ENCODE measurements around the gene STUM.
A peak's percentile ranks its signal among the peaks of the same experiment; 100 is the strongest.

Gene STUM

DNA sequence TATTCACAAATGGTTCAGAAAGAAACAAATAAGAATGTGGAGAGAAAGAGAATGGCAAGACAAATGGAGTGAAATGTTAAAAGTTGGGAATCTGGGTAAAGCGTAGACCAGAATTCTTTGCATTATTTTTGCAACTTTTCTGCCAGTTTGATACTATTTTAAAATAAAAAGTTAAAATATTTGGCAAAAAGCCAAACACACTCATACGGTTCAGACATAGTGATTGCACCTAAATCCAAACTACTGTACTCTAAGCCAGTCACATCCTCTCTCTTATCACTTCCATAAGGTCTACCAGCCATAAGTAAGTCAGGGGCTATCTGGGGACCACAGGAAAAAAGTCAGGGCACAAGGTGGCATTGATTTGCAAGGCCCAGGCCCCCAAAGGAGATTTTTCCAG is 14.4 kb downstream of the STUM start:
- ChIA-PET POLR2A (no interaction called here), CTCF (no interaction called here)
- DNase-seq (ENCODE audit: extremely low spot score) = no peak
- TF ChIP-seq FOXK2 (IDR thresholded peaks at IDR 0.05) = no peak
- TF ChIP-seq ZNF384 (IDR thresholded peaks at IDR 0.05) = no peak
- no peak for TF ChIP-seq SUZ12 (IDR thresholded peaks at IDR 0.05)
- no peak for TF ChIP-seq ELF4 (IDR thresholded peaks at IDR 0.05)
- TF ChIP-seq BHLHE40 (IDR thresholded peaks at IDR 0.05; ENCODE audit: borderline replicate concordance) = no peak
- no peak for TF ChIP-seq ARNT (IDR thresholded peaks at IDR 0.05)
- TF ChIP-seq LEF1 (IDR thresholded peaks at IDR 0.05; ENCODE audit: borderline replicate concordance) = no peak

DNA sequence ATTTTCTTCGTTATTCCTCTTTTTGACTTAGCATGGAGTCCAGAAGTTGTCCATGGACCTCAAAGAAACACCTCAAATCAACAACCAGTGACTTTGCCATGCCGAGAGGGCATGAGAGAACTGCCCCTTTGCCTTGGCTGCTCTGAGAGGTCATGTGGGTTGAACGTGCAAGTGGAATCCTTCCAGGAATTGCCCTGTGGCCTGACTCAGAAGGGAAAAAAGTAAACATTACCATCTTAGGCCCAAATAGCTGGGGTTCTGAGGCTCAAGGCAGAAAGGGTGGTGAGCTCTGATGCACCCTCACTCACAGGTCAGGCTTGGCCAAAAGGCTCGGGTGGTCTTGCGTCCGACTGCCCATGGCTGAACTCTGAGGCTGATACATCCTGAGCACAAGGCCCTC is 15.1 kb downstream of the STUM start:
- no peak for DNase-seq (ENCODE audit: extremely low spot score)
- POLR2A ChIA-PET = no interaction called here
- CTCF ChIA-PET = interaction anchor here (0.7 kb wide), 1 partner anchor 1115 kb away, joined by 3 read pairs; no protein-coding TSS in a partner anchor
- TF ChIP-seq FOXM1 (IDR thresholded peaks at IDR 0.05; ENCODE audit: borderline replicate concordance) = no peak
- no peak for TF ChIP-seq L3MBTL2 (conservative IDR thresholded peaks at IDR 0.05)
- no peak for TF ChIP-seq TARDBP (IDR thresholded peaks at IDR 0.05)
- TF ChIP-seq, protein P1, sequence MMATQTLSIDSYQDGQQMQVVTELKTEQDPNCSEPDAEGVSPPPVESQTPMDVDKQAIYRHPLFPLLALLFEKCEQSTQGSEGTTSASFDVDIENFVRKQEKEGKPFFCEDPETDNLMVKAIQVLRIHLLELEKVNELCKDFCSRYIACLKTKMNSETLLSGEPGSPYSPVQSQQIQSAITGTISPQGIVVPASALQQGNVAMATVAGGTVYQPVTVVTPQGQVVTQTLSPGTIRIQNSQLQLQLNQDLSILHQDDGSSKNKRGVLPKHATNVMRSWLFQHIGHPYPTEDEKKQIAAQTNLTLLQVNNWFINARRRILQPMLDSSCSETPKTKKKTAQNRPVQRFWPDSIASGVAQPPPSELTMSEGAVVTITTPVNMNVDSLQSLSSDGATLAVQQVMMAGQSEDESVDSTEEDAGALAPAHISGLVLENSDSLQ (IDR thresholded peaks at IDR 0.05) = no peak
- TF ChIP-seq SP1 (IDR thresholded peaks at IDR 0.05) = no peak
- TF ChIP-seq HDGF (IDR thresholded peaks at IDR 0.05; ENCODE audit: borderline replicate concordance) = no peak
- TF ChIP-seq BHLHE40 (IDR thresholded peaks at IDR 0.05; ENCODE audit: borderline replicate concordance) = no peak
- no peak for TF ChIP-seq FOXA1 (IDR thresholded peaks at IDR 0.05)
- no peak for TF ChIP-seq ELF4 (IDR thresholded peaks at IDR 0.05)
- TF ChIP-seq SUZ12 (IDR thresholded peaks at IDR 0.05) = no peak
- no peak for TF ChIP-seq ARNT (IDR thresholded peaks at IDR 0.05)
- TF ChIP-seq NFRKB (IDR thresholded peaks at IDR 0.05) = no peak

DNA sequence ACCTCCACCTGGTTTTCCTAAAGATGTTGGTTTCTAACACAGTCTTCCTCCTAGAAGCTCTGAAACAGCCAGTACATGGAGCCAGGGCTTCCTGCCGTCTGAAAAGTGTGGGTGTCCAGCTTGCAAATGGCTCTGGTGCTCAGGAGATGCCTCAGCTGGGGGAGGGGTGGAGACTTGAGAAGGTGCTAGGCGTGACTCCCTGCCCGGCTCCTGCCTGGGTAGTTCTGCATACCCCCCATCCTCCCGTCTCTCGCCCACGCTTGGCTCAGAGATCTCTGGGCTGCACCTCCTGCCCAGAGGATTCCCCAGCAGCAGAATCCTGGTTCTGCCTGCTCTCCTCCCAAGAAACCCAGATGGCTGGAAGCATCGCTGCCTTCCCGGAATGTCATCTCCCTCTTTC is 16.9 kb downstream of the STUM start:
- no peak for TF ChIP-seq ARNT (IDR thresholded peaks at IDR 0.05)
- no peak for TF ChIP-seq ELF4 (IDR thresholded peaks at IDR 0.05)
- no peak for TF ChIP-seq L3MBTL2 (conservative IDR thresholded peaks at IDR 0.05)
- TF ChIP-seq ZNF384 (IDR thresholded peaks at IDR 0.05) = no peak
- CTCF ChIA-PET = no interaction called here
- DNase-seq (ENCODE audit: extremely low spot score) = no peak
- POLR2A ChIA-PET = no interaction called here

DNA sequence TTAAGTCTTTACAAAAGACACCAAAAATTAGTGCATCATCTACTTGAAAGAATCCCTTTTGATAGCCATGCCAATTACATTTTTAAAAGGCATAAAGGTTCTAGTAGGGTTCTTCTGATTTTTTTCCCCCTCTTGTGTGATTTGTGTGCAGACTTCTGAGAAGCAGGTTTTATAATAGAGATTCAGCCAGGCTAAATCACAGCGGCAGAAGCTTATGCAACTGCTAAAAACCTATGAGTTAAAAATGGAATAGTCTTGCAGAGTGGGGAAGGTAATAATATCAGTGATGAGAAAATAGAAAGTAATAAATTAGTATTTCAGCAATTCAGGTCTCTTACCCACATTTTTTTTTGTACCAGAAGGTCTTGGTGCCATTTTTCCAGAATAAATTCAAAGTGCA is 17.7 kb downstream of the STUM start:
- TF ChIP-seq FOXK2 (IDR thresholded peaks at IDR 0.05) (no peak), ARNT (IDR thresholded peaks at IDR 0.05) (no peak), BHLHE40 (IDR thresholded peaks at IDR 0.05; ENCODE audit: borderline replicate concordance) (no peak)
- DNase-seq (ENCODE audit: extremely low spot score) = no peak
- ChIA-PET CTCF (no interaction called here), POLR2A (no interaction called here)

DNA sequence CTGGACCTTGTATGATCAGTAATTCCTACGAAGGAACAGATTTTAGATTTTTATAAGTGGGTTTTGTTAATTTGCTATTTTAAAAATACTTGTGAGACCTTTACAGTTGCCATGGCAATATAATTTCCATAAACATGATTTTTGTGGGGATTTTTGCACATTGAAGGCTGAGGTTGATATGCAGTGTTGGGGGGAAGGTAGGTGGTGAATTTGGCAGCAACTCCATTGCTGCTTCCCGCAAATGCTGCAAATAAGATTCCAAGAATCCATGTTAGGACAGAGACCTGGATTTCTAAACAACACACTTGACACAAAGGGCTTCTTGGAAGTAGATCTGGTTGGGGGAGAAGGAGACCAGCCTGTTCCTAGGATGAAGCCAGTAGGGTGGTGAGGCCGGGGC is 18.2 kb downstream of the STUM start:
- CTCF ChIA-PET = no interaction called here
- no peak for DNase-seq (ENCODE audit: extremely low spot score)
- TF ChIP-seq SUZ12 (IDR thresholded peaks at IDR 0.05) (no peak), FOXM1 (IDR thresholded peaks at IDR 0.05; ENCODE audit: borderline replicate concordance) (no peak), SP1 (IDR thresholded peaks at IDR 0.05) (no peak), HDGF (IDR thresholded peaks at IDR 0.05; ENCODE audit: borderline replicate concordance) (no peak), FOXK2 (IDR thresholded peaks at IDR 0.05) (no peak), NFRKB (IDR thresholded peaks at IDR 0.05) (no peak), LEF1 (IDR thresholded peaks at IDR 0.05; ENCODE audit: borderline replicate concordance) (no peak), L3MBTL2 (conservative IDR thresholded peaks at IDR 0.05) (no peak), ARNT (IDR thresholded peaks at IDR 0.05) (no peak), ZNF384 (IDR thresholded peaks at IDR 0.05) (no peak), TARDBP (IDR thresholded peaks at IDR 0.05) (no peak), BHLHE40 (IDR thresholded peaks at IDR 0.05; ENCODE audit: borderline replicate concordance) (no peak), CTBP1 (IDR thresholded peaks at IDR 0.05; ENCODE audit: borderline replicate concordance) (no peak), FOXA1 (IDR thresholded peaks at IDR 0.05) (no peak), ELF4 (IDR thresholded peaks at IDR 0.05) (no peak)
- TF ChIP-seq, protein P1 (IDR thresholded peaks at IDR 0.05) = no peak
- POLR2A ChIA-PET = no interaction called here

DNA sequence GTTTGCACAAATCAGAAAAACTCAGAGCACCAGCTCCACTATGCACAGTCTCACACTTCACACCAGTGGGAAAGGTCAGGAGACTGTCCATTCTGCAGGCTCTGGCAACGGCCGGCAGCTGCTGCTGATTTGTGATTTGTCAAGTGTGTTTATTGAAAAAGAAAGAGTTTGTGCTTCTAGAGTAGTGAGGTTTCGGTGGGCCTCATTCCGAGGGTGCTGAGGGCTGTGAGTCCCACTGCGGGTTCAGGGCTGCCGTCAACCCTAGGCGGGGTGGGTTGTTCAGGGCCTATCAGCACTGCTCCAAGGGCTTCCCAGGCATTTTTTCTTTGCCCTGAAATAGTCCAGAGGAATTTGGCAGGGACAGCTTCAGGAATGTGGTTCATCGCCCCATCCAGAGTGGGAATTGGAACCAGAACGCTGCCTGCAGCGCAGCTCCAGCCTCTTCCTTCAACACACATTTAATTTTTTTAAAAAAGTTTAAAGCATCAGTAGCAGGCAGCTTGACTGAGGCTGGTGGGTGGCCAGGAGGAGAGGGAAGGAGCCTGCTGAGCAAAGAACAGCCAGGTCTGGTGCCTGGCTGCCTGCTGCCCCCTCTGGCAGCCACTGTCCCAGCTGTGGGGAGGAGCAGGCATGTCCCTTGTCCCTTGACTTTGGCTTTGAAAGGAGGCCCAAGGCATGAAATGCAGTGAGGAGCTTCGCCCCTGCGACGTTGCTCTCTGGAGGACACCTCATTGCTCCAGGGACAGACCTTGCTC is 19.7 kb downstream of the STUM start:
- TF ChIP-seq FOXK2 (IDR thresholded peaks at IDR 0.05) (no peak), FOXA1 (IDR thresholded peaks at IDR 0.05) (no peak), BHLHE40 (IDR thresholded peaks at IDR 0.05; ENCODE audit: borderline replicate concordance) (no peak), ZNF384 (IDR thresholded peaks at IDR 0.05) (no peak), TARDBP (IDR thresholded peaks at IDR 0.05) (no peak), LEF1 (IDR thresholded peaks at IDR 0.05; ENCODE audit: borderline replicate concordance) (no peak), NFRKB (IDR thresholded peaks at IDR 0.05) (no peak), SP1 (IDR thresholded peaks at IDR 0.05) (no peak), CTBP1 (IDR thresholded peaks at IDR 0.05; ENCODE audit: borderline replicate concordance) (no peak), FOXM1 (IDR thresholded peaks at IDR 0.05; ENCODE audit: borderline replicate concordance) (no peak), ELF4 (IDR thresholded peaks at IDR 0.05) (no peak), SUZ12 (IDR thresholded peaks at IDR 0.05) (no peak), ARNT (IDR thresholded peaks at IDR 0.05) (no peak)
- CTCF ChIA-PET = interaction anchor here (0.8 to 2.4 kb wide), 3 partner anchors 35 to 58 kb away, joined by 5 to 8 read pairs (median 7); no protein-coding TSS in a partner anchor
- POLR2A ChIA-PET = no interaction called here
- DNase-seq (ENCODE audit: extremely low spot score) = peak; percentile 65

Measured in HEK293T (cell line).